Pancreas (tissue), 10 donors: Measurements from ENCODE around the gene LAPTM4A. TPM values are rescaled to one million over a fixed set of nuclear protein-coding genes. Genes with fewer than 3 reads are reported as not detected.
"Not testable (repeated sequence)": the region's sequence is repeated elsewhere in the genome, so short reads cannot be mapped to it uniquely, and the experiment has no call there.

ENCODE experiments used
- ATAC-seq, 4 donors: fragments of 200-7000 bp; cut with Tn5 transposase; one replicate each; pipeline versions ENCODE4 v1.8.0 to v1.9.1; 2020; ENCODE audit warnings: mild to moderate bottlenecking in 4 of 4, moderate library complexity in 4 of 4
- DNase-seq, 6 donors: peaks; one replicate each; pipeline ENCODE4 v3.0.0-alpha.2; 2020
- FAIRE-seq: peaks from 2 replicates; lab custom pipeline; 2012; peaks lifted over from hg19 to GRCh38; lab: Jason Lieb, UNC
- H3K27ac ChIP-seq, 4 donors: fragments of 200-600 bp; sonication (generic); 1 replicate in 3 of 4; 2 replicates in 1 of 4; pipeline versions ENCODE4 v1.5.0 to v1.8.0; 2020
- H3K27me3 ChIP-seq, 4 donors: fragments of 200-600 bp; one replicate each; pipeline ENCODE4 v1.8.0; 2021
- H3K36me3 ChIP-seq, 3 donors: fragments of 200-600 bp; sonication (generic) in 1 of 3; one replicate each; pipeline versions ENCODE4 v1.5.0 to v1.8.0; 2020 to 2021
- H3K4me1 ChIP-seq, 3 donors: fragments of 200-600 bp; one replicate each; pipeline ENCODE4 v1.8.0; 2021
- H3K4me3 ChIP-seq, 4 donors: fragments of 200-600 bp; sonication (generic) in 2 of 4; one replicate each; pipeline versions ENCODE4 v1.5.0 to v1.8.0; 2020 to 2021
- H3K9me3 ChIP-seq, 4 donors: fragments of 200-600 bp; one replicate each; pipeline ENCODE4 v1.8.0; 2021
- CTCF ChIP-seq, 4 donors: fragments of 200-600 bp; sonication (generic) in 3 of 4; IDR thresholded peaks; one replicate each; pipeline versions ENCODE4 v1.5.0 to v1.8.0; 2021; ENCODE audit warnings: antibody characterized with exemption in 4 of 4
- WGBS, 2 donors: extraction: QIAGEN DNeasy Blood & Tissue Kit; methylation state at CpG; one replicate each; pipeline ENCODE4 v1.1.7; 2013; 5-methylcytosine and 5-hydroxymethylcytosine counted together
- intact Hi-C, 3 donors: fragments of 100-400 bp; cut with DNase I; formaldehyde crosslinking; loops; one replicate each; pipeline versions ENCODE4 v1.11.1 to v1.14.2; 2022
- polyA plus RNA-seq, 2 donors: library from polyadenylated mRNA; stranded (reverse); fragments of 200-250 nt; gene quantifications; one replicate each; pipeline ENCODE4 v1.2.3, GENCODE V29; 2013
- total RNA-seq, 6 donors: library from RNA; stranded (reverse); fragmentation: NEBNext Ultra II Directional in 4 of 6; extraction: Animal tissue kit (Norgen Biotek cat#: 25700) in 4 of 6; gene quantifications; one replicate each; pipeline versions ENCODE4 v1.2.1 to v1.2.4, GENCODE V29; 2021 to 2023
- donor health status: healthy with polysubstance abuse.
- donor health status: DM: no; HTN: no; CAD: no; lungs with moderate emphysema.
- donor health status: DM: no; HTN: no; CAD: no.
- donor health status: control.
- donor health status: control.
- donor health status: Bipolar disorder and iron deficiency.
- donor health status: DM: yes; HTN: yes; CAD: no.
- donor health status: DM: no; HTN: no; CAD: no.
- donor health status: DM: no; HTN: no; CAD: no.
- donor health status: DM: yes; HTN: yes; CAD: no.

Gene LAPTM4A
- total and polyA plus RNA-seq, 8 donors: 57.8 to 163 (median 98.7) TPM

GRCh38 chr2:20050104-20050645, 1.3 kb downstream of the LAPTM4A start:
- H3K9me3 ChIP-seq: no peaks in the 10 kb centered on the region
- H3K36me3 ChIP-seq: no peaks in the 10 kb centered on the region
- peak in 1 of 4 donors; percentile 7 for ATAC-seq
- H3K27me3 ChIP-seq: no peaks in the 10 kb centered on the region
- peak overlapping the region in 3 of 4 donors; percentile 92 to 99 (median 93) for H3K27ac ChIP-seq
- WGBS, 2 donors: 0% methylated on average over 10 of the region's 10 CpGs
- H3K4me1 ChIP-seq: peaks cover 5 to 27% (median 12%) of the 10 kb centered on the region in 3 donors
- H3K4me3 ChIP-seq: peak overlapping the region; percentile 37 to 73 (median 58)
- intact Hi-C loops: no loop called here
- peak in 1 of 6 donors; percentile 28 for DNase-seq
- no peak for TF ChIP-seq CTCF (IDR thresholded peaks at IDR 0.05)
- no peak for FAIRE-seq

- intact Hi-C loops: no loop called here
- ATAC-seq: no peak
- no peak for TF ChIP-seq CTCF (IDR thresholded peaks at IDR 0.05)
- H3K4me3 ChIP-seq: peak overlapping the region; percentile 37 to 73 (median 58)
- H3K4me1 ChIP-seq: peaks cover 5 to 33% (median 17%) of the 10 kb centered on the region in 3 donors
- no peaks in the 10 kb centered on the region for H3K9me3 ChIP-seq
- no peak for FAIRE-seq
- no peaks in the 10 kb centered on the region for H3K36me3 ChIP-seq
- peak overlapping the region in 2 of 4 donors; percentile 92 to 99 for H3K27ac ChIP-seq
- WGBS, 2 donors: 2% methylated on average over 4 of the region's 4 CpGs
- no peaks in the 10 kb centered on the region for H3K27me3 ChIP-seq
- no peak for DNase-seq
Measured at GRCh38 chr2:20049637-20050036, 1.8 kb downstream of the LAPTM4A start.

GRCh38 chr2:20048488-20049448, 2.7 kb downstream of the LAPTM4A start:
- H3K36me3 ChIP-seq: no peaks in the 10 kb centered on the region
- WGBS, 2 donors: 24 to 35% methylated on average over 6 of the region's 6 CpGs
- peaks cover 5 to 35% (median 26%) of the 10 kb centered on the region in 3 donors for H3K4me1 ChIP-seq
- DNase-seq (no peak), FAIRE-seq (no peak), ATAC-seq (no peak)
- peak overlapping the region in 2 of 4 donors; percentile 92 to 99 for H3K27ac ChIP-seq
- no peaks in the 10 kb centered on the region for H3K9me3 ChIP-seq
- no peaks in the 10 kb centered on the region for H3K27me3 ChIP-seq
- TF ChIP-seq CTCF (IDR thresholded peaks at IDR 0.05): no peak
- intact Hi-C loops: no loop called here
- peak overlapping the region in 2 of 4 donors; percentile 57 to 73 for H3K4me3 ChIP-seq

- DNase-seq, H3K27me3 ChIP-seq, ATAC-seq, H3K4me3 ChIP-seq, H3K27ac ChIP-seq, FAIRE-seq, H3K9me3 ChIP-seq, intact Hi-C loops, H3K36me3 ChIP-seq: not testable (repeated sequence)
- peaks cover 5 to 34% (median 33%) of the 10 kb centered on the region in 3 donors for H3K4me1 ChIP-seq
- WGBS, 2 donors: 65 to 73% methylated on average over 4 of the region's 4 CpGs
Measured at GRCh38 chr2:20045712-20046292, 5.6 kb downstream of the LAPTM4A start.

GRCh38 chr2:20044778-20045177, 6.7 kb downstream of the LAPTM4A start:
- H3K4me1 ChIP-seq: peaks cover 5 to 38% (median 33%) of the 10 kb centered on the region in 3 donors
- 64 to 74% methylated on average over 4 of the region's 4 CpGs for WGBS, 2 donors
- intact Hi-C loops: no loop called here

More at GRCh38 chr2:20044778-20045177, 6.7 kb downstream of the LAPTM4A start:
- peaks cover 0 to 9% (median 4%) of the 10 kb centered on the region in 3 donors for H3K36me3 ChIP-seq
- H3K9me3 ChIP-seq: no peaks in the 10 kb centered on the region
- TF ChIP-seq CTCF (IDR thresholded peaks at IDR 0.05): no peak
- H3K27me3 ChIP-seq: no peaks in the 10 kb centered on the region
- FAIRE-seq (no peak), ATAC-seq (no peak), DNase-seq (no peak)
- no peak overlapping the region for H3K27ac ChIP-seq
- H3K4me3 ChIP-seq: no peak overlapping the region
